ENCODE results near the gene DNAAF2.
"Not testable (repeated sequence)": the region's sequence is repeated elsewhere in the genome, so short reads cannot be mapped to it uniquely, and the experiment has no call there.

Gene DNAAF2, protein sequence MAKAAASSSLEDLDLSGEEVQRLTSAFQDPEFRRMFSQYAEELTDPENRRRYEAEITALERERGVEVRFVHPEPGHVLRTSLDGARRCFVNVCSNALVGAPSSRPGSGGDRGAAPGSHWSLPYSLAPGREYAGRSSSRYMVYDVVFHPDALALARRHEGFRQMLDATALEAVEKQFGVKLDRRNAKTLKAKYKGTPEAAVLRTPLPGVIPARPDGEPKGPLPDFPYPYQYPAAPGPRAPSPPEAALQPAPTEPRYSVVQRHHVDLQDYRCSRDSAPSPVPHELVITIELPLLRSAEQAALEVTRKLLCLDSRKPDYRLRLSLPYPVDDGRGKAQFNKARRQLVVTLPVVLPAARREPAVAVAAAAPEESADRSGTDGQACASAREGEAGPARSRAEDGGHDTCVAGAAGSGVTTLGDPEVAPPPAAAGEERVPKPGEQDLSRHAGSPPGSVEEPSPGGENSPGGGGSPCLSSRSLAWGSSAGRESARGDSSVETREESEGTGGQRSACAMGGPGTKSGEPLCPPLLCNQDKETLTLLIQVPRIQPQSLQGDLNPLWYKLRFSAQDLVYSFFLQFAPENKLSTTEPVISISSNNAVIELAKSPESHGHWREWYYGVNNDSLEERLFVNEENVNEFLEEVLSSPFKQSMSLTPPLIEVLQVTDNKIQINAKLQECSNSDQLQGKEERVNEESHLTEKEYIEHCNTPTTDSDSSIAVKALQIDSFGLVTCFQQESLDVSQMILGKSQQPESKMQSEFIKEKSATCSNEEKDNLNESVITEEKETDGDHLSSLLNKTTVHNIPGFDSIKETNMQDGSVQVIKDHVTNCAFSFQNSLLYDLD

DNA sequence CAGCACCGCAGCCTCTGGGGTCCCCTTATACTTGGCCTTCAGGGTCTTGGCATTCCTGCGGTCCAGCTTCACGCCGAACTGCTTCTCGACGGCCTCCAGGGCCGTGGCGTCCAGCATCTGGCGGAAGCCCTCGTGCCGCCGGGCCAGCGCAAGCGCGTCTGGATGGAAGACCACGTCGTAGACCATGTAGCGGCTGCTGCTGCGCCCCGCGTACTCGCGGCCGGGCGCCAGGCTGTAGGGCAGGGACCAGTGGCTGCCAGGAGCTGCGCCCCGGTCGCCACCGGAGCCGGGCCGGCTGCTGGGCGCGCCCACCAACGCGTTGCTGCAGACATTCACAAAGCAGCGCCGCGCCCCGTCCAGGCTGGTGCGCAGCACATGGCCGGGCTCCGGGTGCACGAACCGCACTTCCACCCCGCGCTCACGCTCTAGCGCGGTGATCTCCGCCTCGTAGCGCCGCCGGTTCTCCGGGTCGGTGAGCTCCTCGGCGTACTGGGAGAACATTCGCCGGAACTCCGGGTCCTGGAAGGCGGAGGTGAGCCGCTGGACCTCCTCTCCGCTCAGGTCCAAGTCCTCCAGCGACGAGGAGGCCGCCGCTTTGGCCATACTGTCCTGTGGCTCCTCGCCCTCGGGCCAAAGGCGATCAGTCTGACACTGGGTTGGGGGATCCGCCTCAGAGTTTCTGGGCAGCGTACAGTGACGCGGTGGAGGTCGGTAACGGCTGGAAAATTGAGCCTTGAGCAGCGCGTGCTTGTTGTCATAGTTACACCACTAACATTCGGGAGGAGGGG lies at the start of gene DNAAF2:
Gene DNAAF2 (minus strand): TSS at position 698 of the 788 bp plus-strand sequence. CDS start 95 bp downstream, at position 603.
- peak; percentile 85 for DNase-seq

DNA sequence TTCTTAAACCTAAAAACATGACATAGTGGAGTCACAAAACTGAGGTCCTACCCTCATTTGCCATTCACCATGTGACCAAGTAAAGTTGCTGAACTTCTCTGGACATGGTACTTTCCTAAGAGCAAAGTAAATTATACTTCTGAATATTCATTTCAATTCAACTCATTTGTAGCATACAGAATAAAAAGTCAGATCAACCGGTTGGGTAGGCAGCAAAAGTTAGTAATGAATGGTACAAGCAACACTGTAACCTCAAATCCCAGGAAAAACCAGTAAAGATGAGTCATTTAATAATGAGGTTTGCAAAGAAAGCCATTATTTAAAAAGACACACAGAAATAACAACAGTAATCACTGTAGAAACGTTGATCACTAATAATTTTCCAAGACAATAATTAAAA lies 44.2 kb upstream of the DNAAF2 start:
- DNase-seq = no peak

DNA sequence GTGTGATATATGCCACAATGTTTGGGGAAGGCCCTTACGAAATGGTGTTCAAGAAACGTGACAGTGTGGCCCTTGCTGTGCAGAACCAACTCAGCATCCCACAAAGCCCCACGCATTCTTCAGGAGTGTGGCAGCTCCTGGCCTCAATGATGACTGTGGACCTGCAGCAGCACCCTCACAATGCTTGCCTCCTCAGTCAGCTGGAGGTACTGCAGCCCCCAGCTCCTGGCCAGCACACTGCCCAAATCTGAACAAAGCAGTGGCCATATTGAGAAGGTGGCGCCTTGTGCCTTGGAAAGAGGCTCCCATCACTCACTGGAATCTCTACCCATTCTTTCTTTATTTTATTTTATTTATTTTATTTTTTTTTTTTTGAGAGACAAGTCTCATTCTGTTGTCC lies 42.6 kb upstream of the DNAAF2 start:
- DNase-seq = no peak

DNA sequence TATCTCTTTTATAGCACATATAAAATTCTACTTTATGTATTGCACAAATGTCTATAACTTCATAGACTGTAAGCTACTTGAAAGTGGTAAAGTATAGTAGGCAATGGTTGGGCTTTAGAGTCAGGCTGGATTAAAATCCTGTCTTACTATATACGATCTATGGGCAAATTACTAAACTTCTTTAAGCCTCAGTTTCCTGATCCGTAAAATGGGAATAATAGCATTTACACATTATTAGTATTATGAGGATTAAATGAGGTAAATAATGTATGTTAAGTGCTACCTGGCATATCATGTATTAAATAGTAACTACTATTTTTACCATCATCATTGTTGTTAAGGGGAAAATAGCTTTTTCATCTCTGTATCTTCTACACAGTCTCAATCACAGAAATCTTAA lies 38.5 kb upstream of the DNAAF2 start:
- DNase-seq = no peak

DNA sequence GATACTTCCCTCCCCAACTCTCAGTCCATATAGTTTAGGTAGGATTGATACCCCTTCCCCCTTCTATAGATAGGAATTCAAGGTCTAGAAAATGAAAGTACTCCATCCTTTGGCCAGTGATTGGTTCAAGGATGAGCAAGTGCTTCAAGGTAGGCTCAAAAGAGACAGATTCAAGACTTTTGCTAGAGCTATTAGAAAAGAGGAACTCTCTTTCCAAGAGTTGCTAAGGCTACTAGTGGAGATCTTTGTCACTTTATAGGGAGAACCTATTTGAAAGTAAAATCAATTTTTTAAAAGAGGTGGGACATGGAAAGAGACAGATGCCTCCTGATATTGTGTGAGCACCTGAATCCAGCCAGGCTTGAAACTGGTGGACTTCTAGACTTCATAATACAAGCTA lies 35.4 kb upstream of the DNAAF2 start:
- no peak for DNase-seq

DNA sequence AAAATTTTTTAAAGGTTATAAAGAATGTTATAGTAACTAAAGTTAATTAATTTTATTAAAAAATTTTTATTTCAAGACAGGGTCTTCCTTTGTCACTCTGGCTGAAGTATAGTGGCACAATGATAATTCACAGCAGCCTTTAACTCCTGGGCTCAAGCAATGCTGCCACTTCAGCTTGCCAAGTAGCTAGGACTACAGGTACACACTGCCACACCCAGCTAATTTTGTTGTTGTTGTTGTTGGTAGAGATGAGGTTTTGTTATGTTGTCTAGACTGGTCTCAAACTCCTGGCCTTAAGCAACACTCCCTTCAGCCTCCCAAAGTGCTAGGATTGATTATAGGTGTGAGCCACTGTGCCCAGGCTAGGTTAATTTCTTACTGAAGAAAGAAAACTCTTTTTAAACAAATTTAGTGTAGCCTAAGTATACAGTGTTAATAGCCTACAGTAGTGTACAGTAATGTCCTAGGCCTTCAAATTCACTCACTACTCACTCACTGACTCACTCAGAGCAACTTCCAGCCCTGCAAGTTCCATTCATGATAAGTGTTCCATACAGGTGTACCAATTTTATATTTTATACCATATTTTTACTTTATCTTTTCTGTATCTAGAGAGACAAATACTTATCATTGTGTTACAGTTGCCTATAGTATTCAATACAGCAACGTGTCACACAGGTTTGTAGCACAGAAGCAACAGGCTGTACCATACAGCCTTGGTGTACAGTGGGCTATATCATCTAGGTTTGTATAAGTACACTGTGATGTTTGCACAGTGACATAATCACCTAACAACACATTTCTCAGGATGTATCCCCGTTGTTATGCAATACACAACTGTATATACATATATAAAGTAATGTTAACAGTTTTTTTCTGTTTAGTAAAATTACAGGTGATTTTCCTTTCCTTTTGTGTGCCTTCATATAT lies 24.7 kb upstream of the DNAAF2 start:
- peak; percentile 26 for DNase-seq

DNA sequence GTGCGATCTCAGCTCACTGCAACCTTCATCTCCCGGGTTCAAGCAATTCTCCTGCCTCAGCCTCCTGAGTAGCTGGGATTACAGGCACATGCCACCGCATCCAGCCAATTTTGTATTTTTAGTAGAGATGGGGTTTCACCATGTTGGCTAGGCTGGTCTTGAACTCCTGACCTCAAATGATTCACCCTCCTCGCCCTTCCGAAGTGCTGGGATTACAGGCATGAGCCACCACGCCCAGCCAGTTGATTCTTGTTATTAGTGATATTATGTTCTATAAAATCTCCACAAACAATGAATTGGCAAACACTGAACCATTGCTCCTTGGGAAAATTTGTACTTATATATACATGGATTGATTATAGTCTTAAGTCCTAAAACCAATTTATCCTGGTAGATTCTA lies 22.5 kb upstream of the DNAAF2 start:
- DNase-seq = not testable (repeated sequence)

DNA sequence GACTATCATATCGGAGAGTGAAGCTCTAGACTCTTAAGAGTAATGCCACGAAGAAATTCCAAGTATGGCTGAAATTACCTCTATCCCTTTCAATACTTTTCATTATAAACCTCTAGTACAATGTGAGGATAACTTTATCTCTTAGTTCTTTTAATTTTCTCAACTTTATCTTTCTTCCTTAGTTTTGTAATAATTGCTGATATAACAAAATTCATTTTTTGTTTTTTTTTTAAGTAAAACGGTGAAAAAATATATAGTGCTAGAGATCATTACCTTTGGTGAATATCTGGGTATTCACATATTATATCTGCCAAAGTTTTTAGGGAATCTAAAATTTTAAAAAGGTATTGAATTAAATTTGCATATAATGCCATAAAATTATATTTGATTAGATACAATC lies 19.5 kb upstream of the DNAAF2 start:
- DNase-seq = no peak

DNA sequence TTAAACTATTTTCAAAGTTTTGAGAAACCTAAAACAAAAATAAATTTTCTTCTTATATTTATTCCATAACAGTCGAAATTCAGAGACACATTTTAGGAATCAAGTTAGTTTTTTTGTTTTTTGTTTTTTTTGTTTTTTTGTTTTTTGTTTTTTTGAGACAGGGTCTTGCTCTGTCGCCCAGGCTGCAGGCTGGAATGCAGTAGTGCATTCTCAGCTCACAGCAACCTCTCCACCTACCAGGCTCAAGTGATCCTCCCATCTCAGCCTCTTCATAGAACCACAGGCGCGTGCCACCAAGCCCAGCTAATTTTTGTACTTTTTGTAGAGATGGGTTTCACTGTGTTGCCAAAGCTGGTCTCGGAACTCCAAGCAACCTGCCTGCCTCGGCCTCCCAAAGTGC lies 18.5 kb upstream of the DNAAF2 start:
- no peak for DNase-seq

DNA sequence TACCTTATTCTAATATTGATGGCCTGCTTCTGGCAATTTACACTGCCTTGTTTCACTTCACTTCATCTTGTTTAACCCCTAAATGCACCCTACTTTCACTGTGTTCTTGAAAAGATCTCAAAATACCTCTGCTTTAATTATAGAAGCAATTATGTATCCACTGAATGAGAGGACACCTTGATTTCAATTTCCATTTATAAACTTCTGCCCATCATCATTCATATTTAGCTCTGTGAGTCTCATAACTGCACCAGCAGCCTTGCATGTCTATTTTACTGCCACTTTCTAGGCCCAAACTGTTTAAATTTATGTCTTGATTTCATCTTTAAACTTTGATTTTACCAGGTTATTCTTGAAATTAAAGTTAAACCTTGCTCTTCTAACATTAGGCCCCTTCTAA lies 7.1 kb upstream of the DNAAF2 start:
- no peak for DNase-seq

DNA sequence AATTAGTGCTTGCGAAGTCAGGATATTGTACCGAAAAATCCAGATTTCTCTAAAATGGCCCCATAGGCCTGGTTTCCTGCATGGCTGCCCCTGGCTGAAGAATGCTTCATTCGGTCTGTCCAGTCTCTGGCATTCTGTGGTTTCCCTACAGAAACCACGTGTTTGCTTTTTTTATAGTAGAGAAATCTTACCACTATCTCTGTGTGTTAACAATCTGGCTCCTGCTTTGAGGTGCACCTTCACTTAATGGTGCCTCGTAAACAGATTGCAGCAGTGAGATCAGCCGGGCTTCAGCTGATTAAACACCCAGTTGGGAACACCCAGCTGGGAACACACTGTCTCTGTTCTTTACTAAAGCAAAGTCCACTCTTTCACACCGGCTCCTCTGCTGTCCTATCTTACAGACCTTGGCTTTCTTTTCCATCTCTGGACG lies 6.7 kb upstream of the DNAAF2 start:
- peak; percentile 68 for DNase-seq

DNA sequence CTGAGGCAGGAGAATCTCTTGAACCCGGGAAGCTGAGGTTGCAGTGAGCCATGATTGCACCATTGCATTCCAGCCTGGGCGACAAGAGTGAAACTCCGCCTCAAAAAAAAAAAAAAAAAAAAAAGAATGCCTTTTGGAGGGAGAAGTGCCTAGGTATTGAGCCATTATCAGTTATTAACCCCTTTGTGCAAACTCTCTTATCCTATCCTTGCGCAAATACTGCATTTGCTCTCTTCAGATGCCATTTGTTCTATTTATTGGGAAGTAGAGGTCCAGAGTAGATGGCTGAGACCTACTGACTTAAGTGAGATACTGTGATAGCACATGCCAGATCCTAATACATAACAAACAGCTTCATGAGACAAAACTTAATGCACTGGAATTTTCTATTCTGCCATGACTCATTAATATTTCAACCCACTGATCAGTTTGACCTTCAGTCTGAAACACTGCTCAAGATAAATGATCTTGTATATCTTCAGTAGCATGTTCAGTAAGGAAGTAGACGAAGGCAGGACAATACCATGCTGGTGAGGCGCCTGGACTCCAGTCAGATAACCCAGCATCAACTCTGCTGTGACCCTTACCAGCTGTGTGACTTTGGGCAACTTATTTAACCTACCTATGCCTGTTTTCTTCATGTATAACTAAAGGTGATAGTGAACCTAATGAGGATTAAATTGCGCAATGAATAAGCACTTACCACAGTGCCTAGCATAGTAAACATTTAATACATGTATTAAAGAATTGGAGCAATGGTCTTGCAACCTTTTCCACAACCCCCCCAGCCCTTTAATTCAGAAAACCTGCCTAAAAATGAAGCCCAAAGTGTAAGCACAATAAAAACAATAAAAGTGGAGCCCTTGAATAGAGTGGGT lies 5.7 kb upstream of the DNAAF2 start:
- no peak for DNase-seq

DNA sequence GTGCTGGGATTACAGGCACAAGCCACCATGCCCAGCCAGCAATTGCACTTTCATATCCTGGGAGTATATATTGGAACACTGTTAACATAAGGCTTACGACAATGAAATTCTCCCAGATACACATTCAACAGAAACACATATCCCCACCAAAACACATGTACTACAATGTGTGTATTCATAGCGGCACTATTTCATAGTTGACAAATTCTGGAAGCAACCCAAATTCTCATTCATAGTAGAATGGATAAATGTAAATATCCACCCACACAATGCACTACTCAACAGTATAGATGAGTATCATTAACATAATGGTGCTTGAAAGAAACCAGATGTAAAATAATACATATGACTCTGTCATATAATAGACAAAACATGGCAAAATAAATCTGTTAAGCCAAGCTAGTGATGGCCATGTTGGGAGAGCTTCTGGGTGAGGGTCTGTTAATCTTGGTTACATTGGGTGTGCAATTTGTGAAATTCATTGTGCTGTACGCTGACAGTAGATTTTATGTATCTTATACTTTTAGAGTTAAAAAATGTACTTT lies 2.6 kb upstream of the DNAAF2 start:
- DNase-seq = no peak

DNA sequence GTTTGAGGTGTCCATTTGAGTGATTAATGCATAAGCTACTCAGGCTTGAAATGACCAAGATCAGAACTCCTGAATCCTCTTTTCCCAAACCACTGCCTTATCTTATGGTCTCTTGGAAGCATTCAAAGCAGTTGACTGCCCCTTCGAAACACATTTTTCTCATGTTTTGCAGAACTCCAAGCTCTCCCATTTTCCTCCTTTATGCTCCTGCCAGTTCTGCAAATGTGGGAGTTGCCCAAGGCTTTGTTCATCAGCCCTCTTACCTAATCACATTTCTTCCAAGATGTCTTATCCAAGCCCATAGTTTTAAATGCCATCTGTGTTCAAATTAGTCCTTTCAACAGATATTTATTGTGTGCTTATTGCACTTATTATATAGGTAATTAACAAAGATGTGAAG lies 1.8 kb upstream of the DNAAF2 start:
- no peak for DNase-seq

DNA sequence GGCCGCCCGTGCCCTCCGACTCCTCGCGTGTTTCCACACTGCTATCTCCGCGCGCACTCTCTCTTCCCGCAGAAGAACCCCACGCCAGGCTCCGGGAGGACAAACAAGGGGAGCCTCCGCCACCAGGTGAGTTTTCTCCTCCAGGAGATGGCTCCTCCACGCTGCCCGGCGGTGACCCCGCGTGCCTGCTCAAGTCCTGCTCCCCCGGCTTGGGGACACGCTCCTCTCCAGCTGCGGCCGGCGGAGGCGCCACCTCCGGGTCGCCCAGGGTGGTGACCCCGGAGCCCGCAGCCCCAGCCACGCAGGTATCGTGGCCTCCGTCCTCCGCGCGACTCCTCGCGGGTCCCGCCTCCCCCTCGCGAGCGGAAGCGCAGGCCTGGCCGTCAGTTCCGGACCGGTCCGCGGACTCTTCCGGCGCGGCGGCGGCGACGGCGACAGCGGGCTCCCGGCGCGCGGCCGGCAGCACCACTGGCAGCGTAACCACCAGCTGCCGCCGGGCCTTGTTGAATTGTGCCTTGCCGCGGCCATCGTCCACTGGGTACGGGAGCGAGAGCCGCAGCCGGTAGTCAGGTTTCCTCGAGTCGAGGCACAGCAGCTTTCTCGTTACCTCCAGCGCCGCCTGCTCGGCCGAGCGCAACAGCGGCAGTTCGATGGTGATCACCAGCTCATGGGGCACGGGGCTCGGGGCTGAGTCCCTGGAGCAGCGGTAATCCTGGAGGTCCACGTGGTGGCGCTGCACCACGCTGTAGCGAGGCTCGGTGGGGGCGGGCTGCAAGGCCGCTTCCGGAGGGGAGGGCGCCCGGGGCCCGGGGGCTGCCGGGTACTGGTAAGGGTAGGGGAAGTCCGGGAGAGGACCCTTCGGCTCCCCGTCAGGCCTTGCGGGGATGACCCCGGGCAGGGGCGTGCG lies 1.2 kb downstream of the DNAAF2 start:
- DNase-seq = peak; percentile 98

DNA sequence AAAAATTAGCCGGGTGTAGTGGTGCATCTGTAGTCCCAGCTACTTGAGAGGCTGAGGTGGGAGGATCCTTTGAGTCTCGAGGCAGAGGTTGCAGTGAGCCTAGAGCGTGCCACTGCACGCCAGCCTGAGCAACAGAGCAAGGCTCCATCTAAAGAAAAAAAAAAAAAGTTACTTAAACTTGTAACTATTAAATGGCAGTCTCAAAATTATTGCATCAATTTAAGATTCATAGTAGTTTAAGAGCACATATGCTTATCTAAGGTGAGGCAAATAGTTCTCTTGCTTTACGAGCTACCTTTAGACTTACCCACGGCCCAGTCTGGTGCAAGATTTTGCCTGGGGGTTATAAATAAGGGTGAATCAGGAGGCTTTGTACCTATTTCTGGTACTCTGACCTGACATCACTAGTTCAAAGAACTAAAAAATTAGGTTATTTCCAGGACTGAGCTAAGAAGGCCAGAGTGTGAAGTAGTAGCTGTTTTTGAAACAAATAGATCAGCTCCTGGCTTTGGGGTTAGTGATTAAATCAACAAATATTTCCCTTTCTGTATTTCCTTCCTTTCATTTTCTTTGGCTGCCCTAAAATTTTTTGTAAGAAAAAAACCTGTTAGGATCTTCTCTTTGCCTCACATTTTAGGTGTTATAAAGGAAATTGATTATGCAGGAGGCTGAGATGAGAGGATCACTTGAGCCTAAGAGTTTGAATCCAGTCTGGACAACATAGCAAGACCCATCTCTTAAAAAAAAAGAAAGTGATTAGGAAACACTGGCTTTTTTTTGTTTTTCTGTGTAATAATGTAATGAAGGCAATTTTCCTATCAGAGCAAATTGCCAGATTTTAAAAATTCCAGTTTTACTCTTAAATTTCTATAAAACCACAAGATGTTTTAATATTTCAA lies 10.9 kb downstream of the DNAAF2 start:
- no peak for DNase-seq

DNA sequence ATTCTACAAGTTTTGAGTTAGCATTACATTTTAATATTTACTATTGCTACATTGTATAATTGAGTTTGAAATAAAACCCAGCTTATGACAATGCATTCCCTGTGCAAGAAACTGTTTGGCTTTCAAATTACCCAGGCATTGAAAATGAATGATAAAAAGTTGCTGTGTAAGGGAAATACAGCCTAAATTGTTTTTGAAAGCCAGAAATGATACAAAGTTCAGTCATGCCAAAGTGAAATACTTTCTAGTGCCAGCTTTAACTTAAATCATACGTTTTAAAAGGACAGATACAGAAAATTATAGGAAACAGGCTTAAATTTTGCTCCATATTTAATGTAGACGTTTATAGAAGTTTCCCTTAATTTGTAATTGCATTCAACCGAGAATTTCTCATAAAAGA lies 11.7 kb downstream of the DNAAF2 start:
- DNase-seq = no peak

DNA sequence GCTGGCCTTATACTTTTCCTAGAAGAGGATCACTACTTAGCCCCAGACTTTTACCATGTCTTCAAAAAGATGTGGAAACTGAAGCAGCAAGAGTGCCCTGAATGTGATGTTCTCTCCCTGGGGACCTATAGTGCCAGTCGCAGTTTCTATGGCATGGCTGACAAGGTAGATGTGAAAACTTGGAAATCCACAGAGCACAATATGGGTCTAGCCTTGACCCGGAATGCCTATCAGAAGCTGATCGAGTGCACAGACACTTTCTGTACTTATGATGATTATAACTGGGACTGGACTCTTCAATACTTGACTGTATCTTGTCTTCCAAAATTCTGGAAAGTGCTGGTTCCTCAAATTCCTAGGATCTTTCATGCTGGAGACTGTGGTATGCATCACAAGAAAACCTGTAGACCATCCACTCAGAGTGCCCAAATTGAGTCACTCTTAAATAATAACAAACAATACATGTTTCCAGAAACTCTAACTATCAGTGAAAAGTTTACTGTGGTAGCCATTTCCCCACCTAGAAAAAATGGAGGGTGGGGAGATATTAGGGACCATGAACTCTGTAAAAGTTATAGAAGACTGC lies 12.9 kb downstream of the DNAAF2 start:
- DNase-seq = peak; percentile 41

All from NCI-H69 (cell line).